ENCODE measurements around the gene STARD6.
"Not testable (repeated sequence)": the region's sequence is repeated elsewhere in the genome, so short reads cannot be mapped to it uniquely, and the experiment has no call there.

Gene STARD6

GRCh38 chr18:54357660-54358494 is at the start of gene STARD6, which contains the start of gene C18orf54:
TSS of gene STARD6 (minus strand) at chr18:54357858. CDS start at chr18:54354573, 3,285 bp downstream.
TSS of gene C18orf54 (plus strand) at chr18:54357906. CDS start at chr18:54360573, 2,667 bp downstream.
- peak; percentile 93 for DNase-seq

GRCh38 chr18:54405290-54405689 is 47.6 kb upstream of the STARD6 start:
- DNase-seq: no peak

- no peak for DNase-seq
These were observed 39.1 kb upstream of the STARD6 start for GRCh38 chr18:54396760-54397159.

GRCh38 chr18:54393648-54394294 is 36.1 kb upstream of the STARD6 start:
- no peak for DNase-seq

GRCh38 chr18:54392543-54393023 is 34.9 kb upstream of the STARD6 start:
- peak; percentile 76 for DNase-seq

- no peak for DNase-seq
These were observed 33.2 kb upstream of the STARD6 start for GRCh38 chr18:54390838-54391237.

- DNase-seq: no peak
These were observed 31.5 kb upstream of the STARD6 start for GRCh38 chr18:54389143-54389505.

- no peak for DNase-seq
These were observed 30.8 kb upstream of the STARD6 start for GRCh38 chr18:54388203-54389142.

- no peak for DNase-seq
These were observed 30.0 kb upstream of the STARD6 start for GRCh38 chr18:54387631-54388030.

GRCh38 chr18:54386800-54387495 is 29.3 kb upstream of the STARD6 start:
- not testable (repeated sequence) for DNase-seq

- DNase-seq: no peak
These were observed 28.4 kb upstream of the STARD6 start for GRCh38 chr18:54386043-54386442.

GRCh38 chr18:54382733-54383252 is 25.1 kb upstream of the STARD6 start:
- no peak for DNase-seq

GRCh38 chr18:54382076-54382475 is 24.4 kb upstream of the STARD6 start:
- no peak for DNase-seq

- DNase-seq: no peak
These were observed 24.0 kb upstream of the STARD6 start for GRCh38 chr18:54381640-54382039.

GRCh38 chr18:54378057-54378456 is 20.4 kb upstream of the STARD6 start:
- DNase-seq: no peak

GRCh38 chr18:54360406-54360805 is 2.7 kb upstream of the STARD6 start:
- no peak for DNase-seq

- no peak for DNase-seq
These were observed 1.6 kb upstream of the STARD6 start for GRCh38 chr18:54359233-54359632.

- no peak for DNase-seq
These were observed 910 bp upstream of the STARD6 start for GRCh38 chr18:54358495-54359040.

GRCh38 chr18:54357082-54357659 is 487 bp downstream of the STARD6 start:
- peak; percentile 92 for DNase-seq

- DNase-seq: no peak
These were observed 6.5 kb downstream of the STARD6 start for GRCh38 chr18:54351186-54351585.

- DNase-seq: no peak
These were observed 19.4 kb downstream of the STARD6 start for GRCh38 chr18:54338230-54338629.
